Measurements from ENCODE around the gene AOC2.

GRCh38 chr17:42857389-42857788, 13.0 kb downstream of the AOC2 start:
- TF ChIP-seq POLR2A (IDR thresholded peaks at IDR 0.05) (no peak), CTCF (IDR thresholded peaks at IDR 0.05) (no peak)

Measured in breast epithelium (tissue), 3 donors.